ENCODE data around the gene PIN4.

DNA sequence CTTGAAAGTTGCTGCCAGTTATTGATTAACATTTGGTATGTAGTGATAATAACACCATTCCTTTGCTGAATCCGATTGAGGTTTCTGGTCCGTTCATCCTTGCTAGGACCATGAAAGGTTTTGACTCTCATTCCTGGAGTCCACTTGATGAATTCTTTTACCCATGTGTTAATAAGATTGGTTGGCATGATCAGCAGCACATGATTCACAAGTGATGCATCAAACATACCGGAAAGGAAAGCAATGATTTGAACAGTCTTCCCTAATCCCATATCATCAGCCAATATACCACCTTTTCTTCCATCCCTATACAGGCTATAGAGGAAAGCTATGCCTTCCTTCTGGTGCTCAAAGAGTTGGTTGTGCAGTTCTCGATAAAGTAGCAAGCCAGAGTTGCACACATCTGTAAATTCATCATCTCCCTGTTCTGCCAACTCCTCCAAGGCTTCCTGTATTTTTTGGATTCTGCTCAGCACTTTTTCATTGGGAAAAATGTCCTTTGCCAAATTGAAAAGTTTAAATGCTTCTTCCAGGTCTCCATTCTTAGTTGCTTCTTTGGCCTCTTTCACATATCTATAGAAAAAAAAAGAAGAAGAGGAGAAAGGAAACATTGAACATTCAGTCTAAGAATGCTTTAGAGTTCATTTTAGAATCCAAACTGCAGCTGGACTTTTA is 26.7 kb downstream of the PIN4 start:
- TF ChIP-seq SMC3 (IDR thresholded peaks at IDR 0.05) = no peak
- TF ChIP-seq, protein P1, sequence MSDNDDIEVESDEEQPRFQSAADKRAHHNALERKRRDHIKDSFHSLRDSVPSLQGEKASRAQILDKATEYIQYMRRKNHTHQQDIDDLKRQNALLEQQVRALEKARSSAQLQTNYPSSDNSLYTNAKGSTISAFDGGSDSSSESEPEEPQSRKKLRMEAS (IDR thresholded peaks at IDR 0.05) = no peak
- TF ChIP-seq, protein P2, sequence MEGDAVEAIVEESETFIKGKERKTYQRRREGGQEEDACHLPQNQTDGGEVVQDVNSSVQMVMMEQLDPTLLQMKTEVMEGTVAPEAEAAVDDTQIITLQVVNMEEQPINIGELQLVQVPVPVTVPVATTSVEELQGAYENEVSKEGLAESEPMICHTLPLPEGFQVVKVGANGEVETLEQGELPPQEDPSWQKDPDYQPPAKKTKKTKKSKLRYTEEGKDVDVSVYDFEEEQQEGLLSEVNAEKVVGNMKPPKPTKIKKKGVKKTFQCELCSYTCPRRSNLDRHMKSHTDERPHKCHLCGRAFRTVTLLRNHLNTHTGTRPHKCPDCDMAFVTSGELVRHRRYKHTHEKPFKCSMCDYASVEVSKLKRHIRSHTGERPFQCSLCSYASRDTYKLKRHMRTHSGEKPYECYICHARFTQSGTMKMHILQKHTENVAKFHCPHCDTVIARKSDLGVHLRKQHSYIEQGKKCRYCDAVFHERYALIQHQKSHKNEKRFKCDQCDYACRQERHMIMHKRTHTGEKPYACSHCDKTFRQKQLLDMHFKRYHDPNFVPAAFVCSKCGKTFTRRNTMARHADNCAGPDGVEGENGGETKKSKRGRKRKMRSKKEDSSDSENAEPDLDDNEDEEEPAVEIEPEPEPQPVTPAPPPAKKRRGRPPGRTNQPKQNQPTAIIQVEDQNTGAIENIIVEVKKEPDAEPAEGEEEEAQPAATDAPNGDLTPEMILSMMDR (IDR thresholded peaks at IDR 0.05) = no peak
- TF ChIP-seq, protein P3, sequence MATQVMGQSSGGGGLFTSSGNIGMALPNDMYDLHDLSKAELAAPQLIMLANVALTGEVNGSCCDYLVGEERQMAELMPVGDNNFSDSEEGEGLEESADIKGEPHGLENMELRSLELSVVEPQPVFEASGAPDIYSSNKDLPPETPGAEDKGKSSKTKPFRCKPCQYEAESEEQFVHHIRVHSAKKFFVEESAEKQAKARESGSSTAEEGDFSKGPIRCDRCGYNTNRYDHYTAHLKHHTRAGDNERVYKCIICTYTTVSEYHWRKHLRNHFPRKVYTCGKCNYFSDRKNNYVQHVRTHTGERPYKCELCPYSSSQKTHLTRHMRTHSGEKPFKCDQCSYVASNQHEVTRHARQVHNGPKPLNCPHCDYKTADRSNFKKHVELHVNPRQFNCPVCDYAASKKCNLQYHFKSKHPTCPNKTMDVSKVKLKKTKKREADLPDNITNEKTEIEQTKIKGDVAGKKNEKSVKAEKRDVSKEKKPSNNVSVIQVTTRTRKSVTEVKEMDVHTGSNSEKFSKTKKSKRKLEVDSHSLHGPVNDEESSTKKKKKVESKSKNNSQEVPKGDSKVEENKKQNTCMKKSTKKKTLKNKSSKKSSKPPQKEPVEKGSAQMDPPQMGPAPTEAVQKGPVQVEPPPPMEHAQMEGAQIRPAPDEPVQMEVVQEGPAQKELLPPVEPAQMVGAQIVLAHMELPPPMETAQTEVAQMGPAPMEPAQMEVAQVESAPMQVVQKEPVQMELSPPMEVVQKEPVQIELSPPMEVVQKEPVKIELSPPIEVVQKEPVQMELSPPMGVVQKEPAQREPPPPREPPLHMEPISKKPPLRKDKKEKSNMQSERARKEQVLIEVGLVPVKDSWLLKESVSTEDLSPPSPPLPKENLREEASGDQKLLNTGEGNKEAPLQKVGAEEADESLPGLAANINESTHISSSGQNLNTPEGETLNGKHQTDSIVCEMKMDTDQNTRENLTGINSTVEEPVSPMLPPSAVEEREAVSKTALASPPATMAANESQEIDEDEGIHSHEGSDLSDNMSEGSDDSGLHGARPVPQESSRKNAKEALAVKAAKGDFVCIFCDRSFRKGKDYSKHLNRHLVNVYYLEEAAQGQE (IDR thresholded peaks at IDR 0.05) = no peak
- TF ChIP-seq ZNF302 (CRISPR knock-in tag; IDR thresholded peaks at IDR 0.05) = no peak
- no peak for TF ChIP-seq POLR2A (IDR thresholded peaks at IDR 0.05; ENCODE audit: low read length)
- no peak for TF ChIP-seq RAD21 (conservative IDR thresholded peaks at IDR 0.05 in 1 of 2, IDR thresholded peaks at IDR 0.05 in 1 of 2)
- TF ChIP-seq, protein P4, sequence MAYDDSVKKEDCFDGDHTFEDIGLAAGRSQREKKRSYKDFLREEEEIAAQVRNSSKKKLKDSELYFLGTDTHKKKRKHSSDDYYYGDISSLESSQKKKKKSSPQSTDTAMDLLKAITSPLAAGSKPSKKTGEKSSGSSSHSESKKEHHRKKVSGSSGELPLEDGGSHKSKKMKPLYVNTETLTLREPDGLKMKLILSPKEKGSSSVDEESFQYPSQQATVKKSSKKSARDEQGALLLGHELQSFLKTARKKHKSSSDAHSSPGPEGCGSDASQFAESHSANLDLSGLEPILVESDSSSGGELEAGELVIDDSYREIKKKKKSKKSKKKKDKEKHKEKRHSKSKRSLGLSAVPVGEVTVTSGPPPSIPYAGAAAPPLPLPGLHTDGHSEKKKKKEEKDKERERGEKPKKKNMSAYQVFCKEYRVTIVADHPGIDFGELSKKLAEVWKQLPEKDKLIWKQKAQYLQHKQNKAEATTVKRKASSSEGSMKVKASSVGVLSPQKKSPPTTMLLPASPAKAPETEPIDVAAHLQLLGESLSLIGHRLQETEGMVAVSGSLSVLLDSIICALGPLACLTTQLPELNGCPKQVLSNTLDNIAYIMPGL (CRISPR knock-in tag; IDR thresholded peaks at IDR 0.05; ENCODE audit: borderline replicate concordance) = no peak
- no peak for TF ChIP-seq KDM1A (IDR thresholded peaks at IDR 0.05; ENCODE audit: low read depth)
- no peak for TF ChIP-seq BHLHE40 (IDR thresholded peaks at IDR 0.05; ENCODE audit: low read depth, low read length)
- no peak for TF ChIP-seq POLR2AphosphoS2 (conservative IDR thresholded peaks at IDR 0.05; ENCODE audit: low read length)
- TF ChIP-seq CHD2 (IDR thresholded peaks at IDR 0.05; ENCODE audit: low read length, partially characterized antibody) = no peak
- TF ChIP-seq SREBF2 (IDR thresholded peaks at IDR 0.05) = no peak
- no peak for TF ChIP-seq RFX5 (IDR thresholded peaks at IDR 0.05)
